GM12873 (cell line): ENCODE measurements around the gene MYEF2.

Source experiments
- CTCF ChIP-seq: IDR thresholded peaks from 2 replicates; pipeline ENCODE4 v1.5.1; 2012; ENCODE audit warnings: low read depth, mild to moderate bottlenecking, moderate library complexity, low read length, control low read depth; ENCODE audit not compliant: insufficient read depth; ENCODE audit errors: missing control alignments

MYEF2 gene

DNA sequence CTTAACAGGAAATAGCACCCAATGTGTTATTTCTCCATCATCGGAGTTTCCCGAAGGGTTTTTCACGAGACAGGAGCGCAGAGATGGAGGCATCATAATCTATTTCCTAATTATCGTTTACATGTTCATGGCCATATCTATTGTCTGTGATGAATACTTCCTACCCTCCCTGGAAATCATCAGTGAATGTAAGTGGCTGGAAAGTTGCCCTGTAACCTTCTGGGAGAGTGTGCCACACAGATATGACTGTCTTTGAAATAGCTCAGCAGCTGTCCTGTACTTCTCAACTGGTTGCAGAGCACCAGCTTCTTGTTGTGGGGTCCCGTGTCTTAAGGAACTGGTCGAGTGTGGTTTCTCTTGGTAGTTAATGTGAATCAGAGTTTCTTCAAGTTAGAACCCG, 56.2 kb downstream of the MYEF2 start:
- no peak for TF ChIP-seq CTCF

DNA sequence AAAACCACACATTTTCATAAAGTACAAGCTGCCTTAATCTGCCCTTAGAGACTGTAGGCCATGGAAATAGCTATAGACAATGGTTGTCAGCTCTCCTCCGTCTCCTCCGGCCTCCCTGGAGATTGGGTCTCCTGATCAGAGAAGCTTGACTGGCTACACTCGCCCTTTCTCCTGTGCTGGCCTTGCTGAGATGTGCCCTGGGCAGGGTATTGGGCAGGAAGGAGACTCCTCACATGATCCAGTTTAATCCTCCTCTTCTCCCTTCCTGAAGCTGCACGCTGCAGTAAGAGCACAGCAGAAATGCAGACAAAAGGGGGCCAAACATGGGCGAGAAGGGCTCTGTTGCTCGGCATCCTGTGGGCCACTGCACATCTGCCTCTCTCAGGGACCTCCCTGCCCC, 57.4 kb downstream of the MYEF2 start, which contains the start of gene SLC24A5:
TSS of gene SLC24A5 (plus strand) at position 246 of the 400 bp plus-strand sequence. CDS start at position 301, 55 bp downstream.
- no peak for TF ChIP-seq CTCF

DNA sequence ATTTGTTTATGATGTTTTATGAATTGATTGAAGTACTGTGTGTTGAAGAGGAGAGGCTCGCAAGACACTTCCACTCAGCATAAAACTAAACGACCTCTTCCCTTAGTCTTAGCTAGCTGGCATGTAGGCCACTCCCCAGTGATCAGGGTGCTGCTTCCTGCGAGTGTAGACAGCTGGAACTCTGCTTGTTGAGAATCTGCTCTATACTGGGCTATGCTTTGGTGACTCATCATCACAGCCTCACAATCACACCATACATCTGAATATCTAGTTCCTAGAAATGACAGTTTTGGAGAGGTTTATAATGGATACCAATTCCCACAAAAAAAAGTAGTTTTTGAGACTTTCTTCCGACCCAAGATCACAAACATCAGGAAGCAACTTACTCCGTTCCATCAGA, 58.8 kb downstream of the MYEF2 start:
- no peak for TF ChIP-seq CTCF

DNA sequence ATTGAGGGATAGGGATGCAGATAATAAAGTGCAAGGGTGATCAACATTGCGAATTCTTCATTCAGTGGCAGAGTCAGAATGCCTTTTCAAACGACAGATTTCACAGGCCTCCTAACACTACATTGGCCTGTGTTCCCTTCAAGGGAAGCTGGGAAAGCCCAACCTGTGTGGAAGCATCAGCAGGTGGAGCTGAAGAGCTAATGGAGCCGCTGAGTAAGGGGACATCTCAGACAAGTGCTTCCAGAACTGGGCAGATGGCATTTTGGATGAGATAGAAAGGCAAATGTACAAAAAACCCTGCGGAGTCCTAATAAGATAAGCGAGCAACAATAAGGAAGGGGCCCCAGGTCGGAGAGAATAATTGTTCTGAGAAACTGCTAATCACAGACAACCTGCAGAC, 65.9 kb downstream of the MYEF2 start:
- peak; percentile 49 for TF ChIP-seq CTCF

- no peak for TF ChIP-seq CTCF
Measured at GRCh38 chr15:48109856-48110531, 68.1 kb downstream of the MYEF2 start.

DNA sequence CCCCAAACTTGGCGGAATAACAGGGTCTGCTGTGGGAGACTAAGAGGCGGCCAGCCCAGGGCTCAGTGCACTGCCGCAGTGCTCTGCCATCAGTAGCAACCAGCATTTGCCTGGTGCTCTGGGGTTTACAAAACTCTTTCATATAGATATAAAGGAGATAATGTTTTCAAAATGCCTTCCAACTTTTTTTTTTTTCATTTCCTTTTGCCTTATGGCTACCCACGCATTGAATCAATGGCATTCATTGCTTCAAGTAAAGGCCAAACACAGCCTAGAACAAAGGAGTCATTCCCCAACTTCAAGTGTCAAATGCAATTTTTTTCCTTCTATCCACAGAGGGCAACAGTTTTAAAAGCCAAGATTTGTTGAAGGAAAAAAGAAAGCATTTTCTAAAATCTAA, 68.9 kb downstream of the MYEF2 start:
- TF ChIP-seq CTCF: no peak

- no peak for TF ChIP-seq CTCF
Measured at GRCh38 chr15:48105936-48106335, 72.2 kb downstream of the MYEF2 start.
